ENCODE measurements around the gene NUP107.
A peak's percentile ranks its signal among the peaks of the same experiment; 100 is the strongest.

The NUP107 gene

DNA sequence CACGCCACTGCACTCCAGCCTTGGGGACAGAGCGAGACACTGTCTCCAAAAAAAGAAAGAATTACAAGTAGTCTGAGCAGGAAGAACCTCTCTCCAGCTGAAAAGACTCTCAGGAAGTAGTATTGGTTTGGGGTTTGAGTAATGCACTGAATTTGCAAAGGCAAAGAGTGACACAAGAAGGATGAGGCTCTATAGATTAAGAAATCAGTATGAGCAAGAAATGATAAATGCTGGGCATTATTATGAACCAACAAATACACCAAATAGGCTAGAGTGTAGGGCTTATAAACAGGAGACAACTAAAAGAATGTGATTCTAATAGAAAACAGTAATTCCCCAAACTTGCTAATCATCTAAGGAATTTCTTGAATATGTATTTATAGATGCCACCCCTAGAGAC lies 56.6 kb downstream of the NUP107 start:
- DNase-seq: no peak

DNA sequence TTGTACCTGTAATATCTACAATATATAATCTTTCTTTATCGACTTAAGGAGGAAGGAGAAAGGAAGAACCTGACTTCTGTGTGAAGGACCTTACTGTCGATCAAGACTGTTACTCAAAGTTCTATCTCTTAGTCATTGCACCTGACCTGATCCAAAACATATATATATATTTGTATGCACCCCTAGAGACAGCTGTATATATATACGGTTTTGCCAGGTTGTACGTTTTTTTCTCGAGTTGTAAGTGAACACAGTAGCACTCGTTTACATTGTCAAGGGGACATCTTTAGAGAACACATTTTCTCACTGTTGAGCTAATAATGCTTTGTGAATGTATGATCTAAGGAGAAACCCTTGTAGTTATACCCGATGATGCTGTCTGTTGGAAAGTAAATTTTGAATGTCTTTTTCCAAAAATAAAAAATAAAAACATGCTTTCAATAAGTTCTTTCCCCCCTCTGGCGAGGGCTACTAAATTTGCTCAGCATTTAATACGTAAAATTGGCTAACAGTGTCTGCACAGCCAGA lies 58.7 kb downstream of the NUP107 start:
- DNase-seq: no peak

DNA sequence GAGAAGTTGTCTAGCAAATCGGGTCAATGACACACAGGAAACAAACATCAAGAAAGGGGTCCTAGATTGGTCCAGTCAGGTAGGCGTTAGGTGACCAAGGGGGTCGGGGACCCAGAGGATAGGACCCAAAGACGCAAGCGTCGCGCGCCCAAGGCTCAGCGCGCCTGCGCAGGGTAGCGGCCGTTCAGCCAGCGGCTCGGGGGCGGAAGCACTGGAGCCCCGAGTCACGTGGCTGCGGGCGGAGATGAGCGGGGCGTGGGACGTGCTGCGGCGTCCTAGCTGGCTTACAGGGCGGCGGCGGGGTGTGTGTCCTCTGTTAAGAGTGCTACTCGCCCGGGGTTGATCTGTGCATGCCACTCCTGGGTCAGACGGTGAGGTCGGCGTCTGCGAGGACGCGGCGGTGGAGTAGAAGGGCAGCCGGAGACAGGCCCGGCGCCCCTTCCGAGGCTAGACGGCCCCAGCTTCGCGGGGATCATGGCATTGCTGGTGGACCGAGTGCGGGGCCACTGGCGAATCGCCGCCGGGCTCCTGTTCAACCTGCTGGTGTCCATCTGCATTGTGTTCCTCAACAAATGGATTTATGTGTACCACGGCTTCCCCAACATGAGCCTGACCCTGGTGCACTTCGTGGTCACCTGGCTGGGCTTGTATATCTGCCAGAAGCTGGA lies 59.3 kb downstream of the NUP107 start, which contains the start of gene SLC35E3:
SLC35E3 (plus strand) TSS at position 273 of the 668 bp plus-strand sequence; CDS start at position 475, 202 bp downstream.
- DNase-seq: peak; percentile 93 to 97

DNA sequence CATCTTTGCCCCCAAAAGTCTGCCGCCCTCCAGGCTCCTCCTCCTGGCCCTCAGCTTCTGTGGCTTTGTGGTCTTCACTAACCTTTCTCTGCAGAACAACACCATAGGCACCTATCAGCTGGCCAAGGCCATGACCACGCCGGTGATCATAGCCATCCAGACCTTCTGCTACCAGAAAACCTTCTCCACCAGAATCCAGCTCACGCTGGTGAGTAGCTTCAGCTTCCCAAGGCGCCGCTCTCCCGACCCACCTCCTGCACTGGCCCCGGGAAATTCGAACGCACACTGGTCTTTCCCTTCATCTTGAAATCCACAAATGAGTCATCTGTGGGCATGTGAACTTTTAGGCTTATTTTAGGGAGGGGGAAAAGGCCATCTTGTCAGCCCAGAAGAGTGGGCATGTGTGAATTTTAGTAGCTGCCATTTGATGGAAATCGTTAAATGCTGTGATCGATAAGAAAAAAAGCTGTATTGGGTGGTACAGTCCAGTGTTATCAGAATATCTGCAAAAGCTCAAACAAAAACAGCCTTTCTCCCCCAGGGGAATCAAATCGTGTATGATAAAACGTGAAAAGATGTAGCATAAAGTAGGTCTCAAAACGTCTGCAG lies 59.9 kb downstream of the NUP107 start:
- DNase-seq: peak in 1 of 2 experiments; percentile 18

DNA sequence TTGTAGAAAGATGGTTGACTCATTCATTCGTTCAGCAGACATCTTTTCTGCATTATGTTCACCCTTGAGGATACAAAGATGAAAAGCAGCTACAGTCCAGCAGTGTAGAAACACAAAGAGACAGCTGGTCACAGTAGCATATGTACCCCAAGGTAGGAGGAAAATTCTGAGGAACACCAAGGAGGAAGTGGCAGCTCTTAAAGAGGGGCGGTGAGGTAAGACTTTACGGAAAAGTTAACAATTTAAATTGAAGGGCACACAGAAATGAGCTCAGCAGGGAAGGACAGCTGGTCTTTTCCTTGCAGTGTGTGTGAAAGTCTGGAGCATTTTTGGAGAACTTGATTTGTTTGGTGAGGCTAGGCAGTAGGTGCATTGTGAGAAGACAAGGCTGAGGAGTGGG lies 62.7 kb downstream of the NUP107 start:
- no peak for DNase-seq

DNA sequence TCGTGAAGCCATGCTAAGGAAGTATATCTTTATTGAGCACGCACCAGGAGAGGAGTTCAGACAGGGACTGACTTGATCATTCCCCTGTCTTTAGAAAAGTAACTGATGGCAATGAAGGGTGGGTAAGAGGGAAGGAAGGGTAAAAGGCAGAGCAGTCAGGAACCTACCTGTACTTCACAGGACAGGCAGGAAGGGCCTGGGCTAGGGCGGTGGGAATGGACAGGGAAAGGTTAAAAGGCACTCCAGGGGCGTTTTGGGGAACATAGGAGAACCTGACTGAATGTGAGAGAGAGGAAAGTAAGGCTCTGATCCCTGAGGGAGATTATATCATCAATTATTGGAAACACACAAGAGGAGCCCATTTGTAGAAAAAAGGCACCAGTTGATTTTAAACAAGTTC lies 63.1 kb downstream of the NUP107 start:
- no peak for DNase-seq

DNA sequence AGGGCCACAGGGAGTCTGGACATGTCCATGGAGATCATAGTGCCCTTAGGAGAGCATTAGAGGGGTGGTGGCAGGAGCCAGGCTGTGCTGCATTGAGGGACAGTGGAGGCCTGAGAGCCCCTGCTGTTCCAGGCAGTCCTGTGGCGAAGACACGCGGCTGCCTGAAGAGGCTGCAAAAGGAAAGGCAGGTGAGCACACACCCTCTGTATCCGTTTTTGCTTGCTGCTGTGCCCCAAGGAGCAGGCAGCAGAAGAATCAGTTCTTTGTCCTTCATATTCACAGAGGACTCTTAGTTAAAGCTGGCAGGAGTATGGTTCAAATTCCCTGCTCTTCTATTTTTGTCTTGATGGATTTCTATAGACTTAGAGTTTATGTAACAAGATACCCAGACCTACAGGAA lies 63.7 kb downstream of the NUP107 start:
- DNase-seq: no peak

DNA sequence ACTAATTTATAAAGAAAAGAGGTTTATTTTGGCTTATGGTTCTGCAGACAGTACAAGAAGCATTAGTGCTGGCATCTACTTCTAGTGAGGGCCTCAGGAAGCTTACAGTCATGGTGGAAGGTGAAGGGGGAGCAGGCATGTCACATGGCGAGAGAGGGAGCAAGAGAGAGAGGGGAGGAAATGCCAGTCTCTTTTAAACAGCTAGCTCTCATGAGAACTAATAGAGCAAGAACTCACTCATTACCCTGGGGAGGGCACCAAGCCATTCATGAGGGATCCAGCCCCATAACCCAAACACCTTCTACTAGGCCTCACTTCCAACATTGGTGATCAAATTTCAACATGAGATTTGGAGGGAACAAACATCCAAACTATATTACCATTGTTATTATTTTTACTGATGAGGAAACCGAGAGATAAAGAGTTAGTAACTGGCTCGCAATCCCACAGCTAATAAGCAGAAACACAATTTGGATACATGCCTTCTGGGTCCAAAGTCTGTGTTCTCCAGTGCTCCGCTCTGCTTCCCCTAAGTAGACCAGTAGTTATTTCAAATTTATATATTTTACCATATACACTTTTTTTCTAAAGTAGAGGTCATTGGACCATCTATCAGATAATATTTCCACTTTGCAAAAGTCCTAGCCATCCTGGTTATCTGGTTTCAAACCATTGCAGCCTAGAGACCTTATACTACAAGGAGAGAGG lies 68.9 kb downstream of the NUP107 start:
- DNase-seq: no peak

DNA sequence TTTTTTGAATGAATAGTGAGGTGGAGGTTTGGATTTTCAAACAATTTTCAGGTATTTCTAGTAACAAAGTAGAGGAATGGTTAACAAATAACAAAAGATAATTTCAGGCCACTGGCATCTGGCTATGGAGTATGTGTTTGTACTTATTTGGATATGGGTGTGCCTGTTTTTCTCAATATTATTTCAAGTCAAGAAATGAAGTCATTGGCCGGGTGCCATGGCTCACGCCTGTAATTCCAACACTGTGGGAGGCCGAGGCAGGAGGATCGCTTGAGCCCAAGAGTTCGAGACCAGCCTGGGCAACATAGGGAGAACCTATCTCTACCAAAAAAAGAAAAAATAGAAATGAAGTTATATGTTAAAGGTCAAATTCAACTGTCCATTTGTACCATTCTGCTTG lies 73.1 kb downstream of the NUP107 start:
- no peak for DNase-seq

DNA sequence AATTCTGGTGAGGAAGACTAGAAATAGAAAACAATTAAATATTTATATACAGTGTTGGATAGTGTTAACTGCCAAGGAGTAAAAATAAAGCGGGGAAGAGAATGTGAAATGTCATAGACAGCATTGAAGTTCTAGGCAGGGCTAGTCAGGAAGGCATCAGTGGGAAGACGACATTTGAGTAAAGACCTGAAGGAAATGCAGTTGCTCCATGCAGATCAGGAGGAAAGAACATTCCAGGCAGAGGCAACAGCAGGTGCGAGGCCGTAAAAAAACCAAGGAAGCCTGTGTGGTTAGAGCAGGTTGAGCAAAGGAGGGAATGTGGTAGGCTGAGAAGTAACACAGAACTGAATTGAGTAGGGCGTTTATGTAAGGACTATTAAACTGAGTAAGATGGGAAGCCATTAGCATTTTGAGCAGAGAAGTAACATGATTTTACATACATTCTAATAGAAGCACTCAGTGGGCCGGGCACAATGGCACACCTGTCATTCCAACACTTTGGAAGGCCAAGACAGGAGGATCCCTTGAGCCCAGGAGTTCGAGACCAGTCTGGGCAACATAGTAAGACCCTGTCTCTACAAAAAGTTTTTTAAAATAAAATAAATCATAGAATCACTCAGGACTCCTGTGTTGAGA lies 74.1 kb downstream of the NUP107 start:
- no peak for DNase-seq

DNA sequence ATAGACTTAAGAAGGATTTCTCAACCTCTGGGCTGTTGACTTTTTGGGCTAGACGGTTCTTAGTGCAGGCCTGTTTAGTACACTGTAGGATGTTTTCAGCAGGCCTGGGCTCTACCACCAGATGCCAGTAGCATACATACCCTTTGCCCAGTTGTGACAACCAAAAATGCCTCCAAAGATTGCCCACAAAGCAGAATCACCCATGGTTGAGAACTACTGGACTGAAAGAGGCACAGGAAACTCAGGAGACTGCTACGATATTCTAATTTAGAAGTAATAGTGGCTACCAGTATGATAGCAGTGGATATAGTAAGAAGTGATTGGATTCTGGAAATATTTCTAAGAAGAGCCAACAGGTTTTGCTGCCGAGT lies 74.6 kb downstream of the NUP107 start:
- DNase-seq: no peak

DNA sequence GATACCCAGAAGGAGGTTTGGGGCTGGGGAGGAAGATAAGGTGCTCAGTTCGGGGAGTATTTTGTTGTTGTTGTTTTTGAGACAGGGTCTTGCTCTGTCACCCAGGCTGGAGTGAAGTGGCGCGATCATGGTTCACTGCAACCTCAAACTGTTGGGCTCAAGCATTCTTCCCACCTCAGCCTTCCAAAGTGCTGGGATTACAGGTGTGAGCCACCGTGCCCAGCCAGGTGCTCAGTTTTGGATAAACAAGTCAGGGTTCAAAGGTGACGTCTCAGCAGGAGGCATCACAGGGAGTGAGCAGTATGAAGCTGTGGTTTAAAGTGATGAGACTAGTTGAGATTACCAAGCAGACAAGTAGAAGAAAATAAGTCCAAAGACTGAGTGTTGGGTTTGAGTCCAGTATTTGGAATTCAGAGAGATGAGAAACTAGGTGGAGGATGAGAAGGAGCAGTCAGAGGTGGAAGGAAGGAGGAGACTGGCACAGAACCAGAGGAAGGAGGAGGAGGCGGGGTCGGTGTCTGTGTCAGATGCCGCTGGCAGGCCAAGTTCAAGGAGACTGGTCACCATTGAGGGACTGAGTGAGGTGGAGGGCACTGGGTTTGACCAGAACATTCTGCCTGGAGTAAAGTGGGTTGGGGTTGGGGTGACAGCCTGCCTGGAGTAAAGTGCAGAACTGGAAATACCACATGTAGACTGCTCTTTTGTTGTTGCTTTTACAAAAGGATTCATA lies 75.3 kb downstream of the NUP107 start:
- DNase-seq: no peak

DNA sequence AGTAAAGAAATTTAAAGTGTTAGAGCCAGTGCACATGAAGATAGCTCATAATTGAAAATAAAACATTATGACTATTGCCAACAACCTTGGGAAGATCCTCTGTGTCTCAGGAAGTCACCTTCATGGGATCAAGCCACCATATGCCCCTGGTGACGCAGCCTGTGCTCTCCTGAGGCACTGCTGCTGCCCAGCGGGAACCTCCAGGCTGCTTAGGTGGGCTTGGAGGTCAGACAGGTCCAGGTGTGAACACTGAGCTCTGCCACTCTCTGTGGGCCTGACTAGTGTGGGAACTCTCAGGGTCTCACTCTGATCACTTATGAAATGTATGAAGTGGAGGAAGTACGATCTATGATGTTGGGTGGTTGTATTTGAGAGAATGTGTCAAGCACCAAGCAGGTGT lies 75.9 kb downstream of the NUP107 start:
- DNase-seq: no peak

DNA sequence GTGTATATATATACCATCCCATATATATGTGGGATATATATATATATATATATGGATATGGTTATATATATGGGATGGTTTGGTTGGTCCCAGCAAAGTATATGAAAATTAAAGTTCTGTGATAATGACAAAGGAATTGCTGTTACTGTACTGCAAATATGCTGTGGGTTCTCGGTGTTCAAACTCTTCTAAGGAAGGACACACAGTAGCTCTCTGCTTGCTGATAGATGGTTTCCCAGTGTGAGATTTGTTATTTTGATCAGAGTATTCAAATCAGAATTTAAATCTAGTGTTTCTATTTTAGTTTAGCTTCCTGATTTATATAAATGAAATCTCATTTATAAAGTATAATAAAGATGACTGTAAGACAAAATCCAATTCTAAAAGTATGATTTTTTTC lies 78.9 kb downstream of the NUP107 start:
- DNase-seq: no peak

DNA sequence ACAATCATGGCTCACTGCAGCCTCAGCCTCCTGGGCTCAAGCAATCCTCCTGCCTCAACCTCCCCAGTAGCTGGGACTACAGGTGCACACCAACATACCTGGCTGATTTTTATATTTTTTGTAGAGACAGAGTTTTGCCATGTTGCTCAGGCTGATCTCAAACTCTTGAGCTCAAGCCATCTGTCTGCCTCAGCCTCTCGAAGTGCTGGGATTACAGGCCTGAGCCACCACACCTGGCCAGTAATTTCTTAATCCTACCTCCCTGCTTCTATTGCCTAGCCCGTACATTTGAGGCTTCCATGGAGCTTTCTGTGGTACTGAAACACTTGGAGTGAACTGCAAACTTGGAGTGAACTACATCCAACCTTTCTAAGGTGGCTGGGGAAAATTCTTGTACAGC lies 79.9 kb downstream of the NUP107 start:
- no peak for DNase-seq

DNA sequence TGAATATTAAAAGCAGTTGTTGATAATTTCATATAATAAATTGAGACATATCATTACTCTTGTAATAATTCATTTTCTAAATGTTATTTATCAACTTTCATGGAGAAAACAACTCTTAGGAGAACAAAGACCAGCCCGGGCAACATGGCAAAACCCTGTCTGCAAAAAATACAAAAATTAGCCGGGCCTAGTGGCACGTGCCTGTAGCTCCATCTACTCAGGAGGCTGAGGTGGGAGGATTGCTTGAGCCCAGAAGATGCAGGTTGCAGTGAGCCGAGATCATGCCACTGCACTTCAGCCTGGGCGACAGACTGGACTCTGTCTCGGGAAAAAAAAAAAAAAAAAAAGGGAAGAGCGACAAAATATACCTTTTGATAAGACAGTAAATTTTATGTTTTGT lies 80.4 kb downstream of the NUP107 start:
- DNase-seq: no peak

DNA sequence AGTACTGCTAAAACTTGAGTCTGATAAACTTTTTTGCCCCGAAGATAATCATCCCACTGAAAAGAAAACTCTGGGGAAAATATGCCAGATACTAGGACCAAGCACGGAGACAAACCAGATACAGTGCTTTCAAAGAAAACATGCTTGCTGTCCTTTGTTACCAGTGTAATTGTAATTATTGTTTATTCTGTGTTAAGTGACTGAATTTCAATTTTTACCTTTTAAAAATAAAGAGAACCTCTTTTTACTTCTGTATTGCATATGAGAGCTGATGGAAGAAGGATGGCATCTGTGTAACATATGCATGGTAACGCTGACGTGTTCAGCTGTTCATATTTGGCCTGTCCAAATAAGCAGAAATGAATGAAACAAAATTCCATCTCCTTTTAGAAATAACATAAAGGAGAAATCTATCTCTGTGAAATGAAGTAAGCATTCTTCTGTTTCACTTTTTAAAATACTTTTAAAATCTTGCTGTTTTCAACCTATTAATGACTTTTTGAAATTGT lies 81.7 kb downstream of the NUP107 start:
- DNase-seq: no peak

DNA sequence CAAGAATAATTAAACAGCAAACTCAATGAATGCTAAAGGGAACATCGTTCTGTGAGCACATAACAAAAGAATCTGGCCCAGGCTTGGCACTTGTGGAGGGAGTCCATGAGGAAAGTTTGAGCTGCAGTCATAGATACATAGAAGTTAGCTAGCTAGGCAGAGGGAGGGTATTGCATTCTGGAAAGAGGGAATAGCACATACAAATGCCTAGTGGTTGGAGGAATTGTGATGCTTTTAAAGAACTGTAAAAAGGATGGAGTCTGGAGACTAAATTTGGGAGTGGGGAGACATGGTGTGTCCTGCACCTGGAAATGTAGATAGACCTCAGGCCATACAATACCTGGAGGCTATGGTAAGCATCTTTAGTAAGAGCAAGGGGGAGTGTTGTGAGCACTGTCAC lies 83.2 kb downstream of the NUP107 start:
- no peak for DNase-seq

DNA sequence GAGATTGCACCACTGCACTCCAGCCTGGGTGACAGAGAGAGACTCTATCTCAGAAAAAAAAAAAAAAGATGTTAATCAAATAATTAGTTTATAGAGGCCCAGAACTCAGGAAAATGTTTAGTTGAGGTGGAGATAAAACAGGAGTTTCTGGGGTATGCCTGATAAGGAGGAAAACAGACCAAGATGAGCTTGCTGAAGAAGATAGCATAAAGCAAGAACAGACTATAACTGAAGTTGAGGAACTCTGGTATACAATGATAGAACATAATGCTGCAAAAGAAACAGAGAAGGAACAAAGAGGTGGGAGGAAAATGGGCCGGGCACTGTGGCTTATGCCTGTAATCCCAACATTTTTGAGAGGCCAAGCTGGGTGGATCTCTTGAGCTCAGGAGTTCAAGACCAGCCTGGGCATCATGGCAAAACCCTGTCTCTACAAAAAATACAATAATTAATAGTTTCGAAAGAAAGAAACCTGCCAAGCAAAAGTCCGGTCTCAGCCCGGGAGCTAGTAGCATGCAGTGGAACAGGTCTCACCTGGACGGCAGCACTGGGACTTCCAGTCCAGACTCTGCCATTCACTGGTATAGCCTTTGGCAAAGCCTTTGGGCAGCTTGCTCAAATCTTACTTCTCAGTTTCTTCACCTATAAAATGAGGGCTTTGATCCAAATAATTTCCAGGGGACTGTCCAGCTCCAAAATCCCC lies 84.6 kb downstream of the NUP107 start:
- no peak for DNase-seq

DNA sequence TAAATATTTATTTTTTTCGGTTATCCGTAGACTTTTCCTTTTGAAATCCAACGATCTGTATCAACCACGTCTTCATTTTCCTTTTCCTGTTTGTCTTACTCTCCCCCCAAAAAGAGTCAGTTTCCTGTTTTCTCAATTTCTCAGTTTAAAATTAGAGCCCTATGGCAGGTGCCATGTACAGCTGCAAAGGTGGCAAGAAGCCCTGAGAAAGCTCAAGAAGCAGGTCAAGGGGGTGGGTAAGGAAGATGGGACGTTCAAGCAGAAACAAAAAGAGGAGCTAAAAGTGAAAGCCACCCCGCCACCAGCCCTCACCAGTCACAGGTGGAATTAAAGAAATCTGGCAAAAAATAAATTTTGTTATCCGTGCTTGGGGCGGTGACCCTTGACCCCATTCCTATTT lies 85.9 kb downstream of the NUP107 start:
- DNase-seq: no peak

DNA sequence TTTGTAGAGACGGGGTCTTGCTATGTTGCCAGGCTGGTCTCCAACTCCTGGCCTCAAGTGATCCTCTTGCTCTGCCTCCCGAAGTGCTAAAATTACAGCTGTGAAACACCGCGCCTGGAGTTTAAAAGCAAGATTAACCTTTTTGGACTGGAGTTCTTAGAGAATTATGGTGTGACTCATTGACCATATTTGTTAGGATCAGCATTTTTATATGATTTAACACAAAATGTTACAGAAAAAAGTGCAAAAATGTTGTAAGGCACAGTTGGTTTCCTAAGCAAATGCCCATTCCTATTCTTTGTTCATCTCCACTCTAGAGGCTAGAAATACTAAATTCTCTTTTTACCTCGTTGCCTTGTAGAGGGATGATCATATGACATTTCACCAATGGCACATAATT lies 86.8 kb downstream of the NUP107 start:
- no peak for DNase-seq

DNA sequence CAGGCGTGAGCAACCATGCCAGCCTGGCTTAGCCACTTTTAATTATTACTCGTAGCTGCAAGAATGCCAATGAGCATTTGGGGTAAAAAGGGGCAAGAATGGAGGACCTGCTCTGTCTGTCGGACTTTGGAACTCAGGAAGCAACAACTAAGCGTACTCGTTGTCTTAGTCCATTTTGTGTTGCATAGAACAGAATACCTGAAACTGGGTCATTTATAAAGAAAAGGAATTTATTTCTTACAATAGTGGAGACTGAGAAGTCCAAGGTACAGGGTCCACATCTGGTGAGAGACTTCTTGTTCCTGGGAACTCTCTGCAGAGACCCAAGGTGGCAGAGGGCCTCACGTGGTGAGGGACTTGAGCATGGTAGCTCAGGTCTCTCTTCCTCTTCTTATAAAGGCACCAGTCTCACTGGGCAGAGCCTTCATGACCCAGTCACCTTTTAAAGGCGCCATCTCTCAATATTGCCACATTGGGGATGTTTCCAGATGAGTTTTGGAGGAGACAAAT lies 88.4 kb downstream of the NUP107 start:
- no peak for DNase-seq

Measured in NCI-H2081 (cell line).